Progenitor cell of endocrine pancreas (in vitro differentiated cells): ENCODE data around the gene TVP23A. TPM values are rescaled to one million over a fixed set of nuclear protein-coding genes. Genes with fewer than 3 reads are reported as not detected.

ENCODE experiments used
- DNase-seq: peaks from one replicate; pipeline ENCODE4 v3.0.0; 2021; ENCODE audit warnings: low spot score; ENCODE audit not compliant: unreplicated experiment
- H3K27ac Mint-ChIP-seq: 2 replicates; pipeline ENCODE4 v1.8.0; 2021; ENCODE audit warnings: mild to moderate bottlenecking, moderate library complexity, mixed read lengths
- H3K27me3 Mint-ChIP-seq: 2 replicates; pipeline ENCODE4 v1.8.0; 2021; ENCODE audit warnings: mixed read lengths
- H3K36me3 Mint-ChIP-seq: 2 replicates; pipeline ENCODE4 v1.8.0; 2022; ENCODE audit warnings: mixed read lengths; ENCODE audit not compliant: insufficient read depth
- H3K4me1 Mint-ChIP-seq: 2 replicates; pipeline ENCODE4 v1.8.0; 2021; ENCODE audit warnings: low read depth, mixed read lengths
- H3K4me3 Mint-ChIP-seq: 2 replicates; pipeline ENCODE4 v1.8.0; 2021; ENCODE audit warnings: low read depth, mild to moderate bottlenecking, moderate library complexity, mixed read lengths
- H3K9me3 Mint-ChIP-seq: 2 replicates; pipeline ENCODE4 v1.8.0; 2021; ENCODE audit warnings: low read depth, mixed read lengths
- CTCF ChIP-seq: fragments of 200-600 bp; sonication (generic); IDR thresholded peaks from one replicate; pipeline ENCODE4 v1.5.0; 2021; ENCODE audit warnings: antibody characterized with exemption, mild to moderate bottlenecking; ENCODE audit not compliant: unreplicated experiment
- total RNA-seq: library from RNA; stranded (reverse); gene quantifications from 2 replicates; pipeline ENCODE4 v1.2.1, GENCODE V29; 2021

TVP23A gene
- total RNA-seq, 1 donor from 2014 or later, result 8.5 TPM

DNA sequence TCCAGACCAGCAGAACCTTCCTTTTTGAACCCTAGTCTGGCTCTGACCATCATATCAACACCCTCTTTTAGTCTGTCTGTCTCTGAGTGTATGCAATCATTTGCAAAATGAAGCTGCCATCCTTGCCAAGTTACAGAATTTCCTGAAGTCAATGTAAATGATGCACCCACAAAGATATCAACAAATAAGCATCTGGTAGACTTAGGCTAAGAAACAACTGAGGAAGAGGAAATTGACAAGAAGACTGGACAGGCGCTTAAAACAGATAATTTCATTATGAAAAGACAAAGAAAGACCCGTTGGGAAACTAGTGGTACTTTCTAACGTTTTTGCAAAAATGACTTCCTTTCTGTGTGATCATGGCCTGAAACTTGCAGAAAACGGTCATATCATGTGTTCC, 33.7 kb upstream of the TVP23A start:
- no peaks in the 10 kb centered on the region for H3K9me3 Mint-ChIP-seq
- H3K27me3 Mint-ChIP-seq, result peaks cover 8% of the 10 kb centered on the region
- H3K4me3 Mint-ChIP-seq, result no peak overlapping the region
- H3K36me3 Mint-ChIP-seq, result no peaks in the 10 kb centered on the region
- no peak for DNase-seq
- no peaks in the 10 kb centered on the region for H3K4me1 Mint-ChIP-seq
- no peak for TF ChIP-seq CTCF
- no peak overlapping the region for H3K27ac Mint-ChIP-seq

DNA sequence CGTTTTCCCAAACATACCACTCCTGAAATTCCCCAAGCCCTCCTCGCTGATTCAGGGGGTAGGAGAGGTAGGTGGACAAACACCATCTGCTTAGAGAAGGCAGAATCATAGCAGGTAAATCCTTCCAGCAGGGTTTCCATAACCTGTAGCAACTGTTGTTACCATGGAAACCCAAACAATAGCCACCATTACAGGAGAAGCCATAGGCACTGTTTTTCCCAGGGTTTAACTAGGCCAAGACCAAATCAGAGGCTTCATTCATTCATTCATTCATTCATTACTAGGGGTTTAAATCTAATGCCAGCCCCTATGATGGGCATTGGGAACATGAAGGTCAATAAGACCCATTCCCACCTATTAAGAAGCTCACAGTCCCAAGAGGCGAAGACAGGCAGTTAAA, 32.9 kb upstream of the TVP23A start:
- Mint-ChIP-seq H3K9me3 (no peaks in the 10 kb centered on the region), H3K27ac (no peak overlapping the region), H3K36me3 (no peaks in the 10 kb centered on the region), H3K4me1 (no peaks in the 10 kb centered on the region), H3K27me3 (peaks cover 14% of the 10 kb centered on the region), H3K4me3 (no peak overlapping the region)
- no peak for TF ChIP-seq CTCF
- no peak for DNase-seq

- no peak for TF ChIP-seq CTCF
- H3K9me3 Mint-ChIP-seq, result no peaks in the 10 kb centered on the region
- H3K27me3 Mint-ChIP-seq, result peaks cover 14% of the 10 kb centered on the region
- H3K36me3 Mint-ChIP-seq, result no peaks in the 10 kb centered on the region
- no peaks in the 10 kb centered on the region for H3K4me1 Mint-ChIP-seq
- no peak overlapping the region for H3K4me3 Mint-ChIP-seq
- H3K27ac Mint-ChIP-seq, result no peak overlapping the region
- DNase-seq, result no peak
Observed at GRCh38 chr16:10850478-10850850, 31.9 kb upstream of the TVP23A start.

GRCh38 chr16:10849736-10850477, 31.3 kb upstream of the TVP23A start:
- no peak for DNase-seq
- Mint-ChIP-seq H3K4me1 (no peaks in the 10 kb centered on the region), H3K9me3 (no peaks in the 10 kb centered on the region), H3K36me3 (no peaks in the 10 kb centered on the region), H3K27me3 (peaks cover 17% of the 10 kb centered on the region), H3K4me3 (no peak overlapping the region), H3K27ac (no peak overlapping the region)
- TF ChIP-seq CTCF, result no peak

GRCh38 chr16:10847176-10847575, 28.6 kb upstream of the TVP23A start:
- DNase-seq, result no peak
- no peak overlapping the region for H3K27ac Mint-ChIP-seq
- H3K4me3 Mint-ChIP-seq, result no peak overlapping the region
- peaks cover 20% of the 10 kb centered on the region for H3K27me3 Mint-ChIP-seq
- H3K4me1 Mint-ChIP-seq, result no peaks in the 10 kb centered on the region
- H3K36me3 Mint-ChIP-seq, result no peaks in the 10 kb centered on the region
- no peaks in the 10 kb centered on the region for H3K9me3 Mint-ChIP-seq
- no peak for TF ChIP-seq CTCF
